NT2/D1 (cell line): ENCODE measurements around the gene PUM1.

Experiments
- SUZ12 ChIP-seq: IDR thresholded peaks from 2 replicates; pipeline ENCODE4 v1.6.1; 2011; ENCODE audit not compliant: insufficient read length, insufficient read depth; ENCODE audit errors: extremely low read depth
- ZNF274 ChIP-seq: IDR thresholded peaks from 2 replicates; pipeline ENCODE4 v1.6.1; 2011; ENCODE audit warnings: mild to moderate bottlenecking, low read depth, low read length

- TF ChIP-seq ZNF274 (no peak), SUZ12 (no peak)
Observed at GRCh38 chr1:30902593-30903290, 162.8 kb downstream of the PUM1 start.
